PC-3 (cell line): ENCODE measurements around the gene OSTM1.

Experiments used
- CTCF ChIP-seq: fragments of 300-600 bp; sonication (generic); conservative IDR thresholded peaks from 2 replicates; pipeline ENCODE4 v1.5.1; 2017; ENCODE audit warnings: antibody characterized with exemption, low read depth, mild to moderate bottlenecking, low read length
- EZH2 ChIP-seq: fragments of 300-600 bp; sonication (generic); IDR thresholded peaks from one replicate; pipeline ENCODE4 v1.6.1; 2017; ENCODE audit warnings: antibody characterized with exemption, mild to moderate bottlenecking, low read length; ENCODE audit not compliant: unreplicated experiment

GRCh38 chr6:108082539-108082938 lies 8.0 kb upstream of the OSTM1 start:
- no peak for TF ChIP-seq CTCF
- no peak for TF ChIP-seq EZH2
